PFSK-1 (cell line): ENCODE data around the gene SAMD11.

Source experiments
- POLR2AphosphoS5 ChIP-seq: IDR thresholded peaks from 2 replicates; pipeline ENCODE4 v1.6.1; 2012; ENCODE audit warnings: low read depth, mild to moderate bottlenecking, control low read depth, low read length, moderate library complexity
- SIN3A ChIP-seq: IDR thresholded peaks from 2 replicates; pipeline ENCODE4 v1.6.1; 2012; ENCODE audit warnings: mild to moderate bottlenecking, low read length, moderate library complexity, borderline replicate concordance; ENCODE audit not compliant: insufficient read depth
- TAF1 ChIP-seq: IDR thresholded peaks from 2 replicates; pipeline ENCODE4 v1.6.1; 2012; ENCODE audit warnings: low read length, control low read depth, borderline replicate concordance; ENCODE audit not compliant: insufficient read depth

- TF ChIP-seq SIN3A (no peak), POLR2AphosphoS5 (no peak), TAF1 (no peak)
Measured at GRCh38 chr1:914891-915280, 8.8 kb upstream of the SAMD11 start.
